HT-29 (cell line): ENCODE measurements around the gene PLEKHG5. TPM values are rescaled to one million over a fixed set of nuclear protein-coding genes. Genes with fewer than 3 reads are reported as not detected.
"Not testable (repeated sequence)": the region's sequence is repeated elsewhere in the genome, so short reads cannot be mapped to it uniquely, and the experiment has no call there.

Experiments
- DNase-seq: peaks from one replicate; pipeline ENCODE4 v3.0.0-alpha.2; 2015; ENCODE audit warnings: low spot score
- total RNA-seq: library from RNA; depleted of rRNA; stranded (reverse); fragments of >200 nt; shearing (Covaris generic); gene quantifications from 2 replicates; pipeline ENCODE4 v1.2.3, GENCODE V29; 2014

Gene PLEKHG5
- total RNA-seq, 1 experiment from 2014 or later, result 14.6 TPM

DNA sequence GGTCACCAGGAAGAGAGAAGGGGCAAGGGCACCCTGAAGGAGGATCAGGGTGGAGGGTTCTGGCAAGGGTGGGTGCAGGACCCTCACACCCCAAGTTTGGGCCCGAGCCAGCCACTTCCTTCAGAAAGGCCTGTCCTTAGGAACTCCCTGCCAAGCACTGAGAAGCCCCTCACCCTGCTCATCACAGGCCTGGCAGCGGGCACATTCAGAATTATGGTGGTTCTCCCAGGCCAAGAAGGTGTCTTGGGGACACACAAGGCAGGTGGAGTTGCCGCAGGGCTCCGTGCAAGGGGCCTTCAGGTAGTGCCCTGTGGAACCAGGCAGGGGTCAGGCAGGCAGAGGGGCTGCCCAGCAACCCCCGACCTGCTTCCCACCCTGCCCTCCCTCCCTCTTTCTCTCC, 26.6 kb downstream of the PLEKHG5 start:
- no peak for DNase-seq

DNA sequence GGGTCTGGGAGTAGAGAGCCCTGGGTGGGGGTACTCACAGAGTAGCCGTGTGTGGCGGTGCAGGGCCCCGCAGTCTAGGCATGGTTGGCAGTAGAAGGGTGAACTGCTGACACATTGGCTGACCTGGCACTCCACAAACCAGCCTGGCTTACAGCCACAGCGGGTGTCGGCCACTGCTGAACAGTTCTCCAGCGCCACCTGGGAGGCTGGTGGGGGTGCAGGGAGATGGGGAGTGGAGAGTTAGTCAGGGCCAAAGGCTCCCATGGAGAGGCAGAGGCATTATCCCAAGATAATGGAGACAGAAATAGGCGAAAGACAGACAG, 27.0 kb downstream of the PLEKHG5 start:
- DNase-seq, result peak; percentile 74

DNA sequence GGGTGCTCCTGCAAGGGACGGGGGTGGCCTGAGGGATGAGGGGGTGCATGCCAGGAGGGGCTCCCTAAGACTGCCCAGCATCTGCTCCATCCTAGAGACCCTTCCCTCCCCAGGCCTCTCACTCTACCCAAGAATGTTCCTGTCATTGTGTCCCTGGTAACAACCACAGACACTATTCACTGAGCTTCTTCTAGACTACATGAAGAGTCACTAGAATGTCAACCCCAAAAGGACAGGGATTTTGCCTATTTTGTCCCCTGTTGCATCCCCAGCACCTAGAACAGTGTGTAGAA, 28.4 kb downstream of the PLEKHG5 start:
- DNase-seq, result no peak

DNA sequence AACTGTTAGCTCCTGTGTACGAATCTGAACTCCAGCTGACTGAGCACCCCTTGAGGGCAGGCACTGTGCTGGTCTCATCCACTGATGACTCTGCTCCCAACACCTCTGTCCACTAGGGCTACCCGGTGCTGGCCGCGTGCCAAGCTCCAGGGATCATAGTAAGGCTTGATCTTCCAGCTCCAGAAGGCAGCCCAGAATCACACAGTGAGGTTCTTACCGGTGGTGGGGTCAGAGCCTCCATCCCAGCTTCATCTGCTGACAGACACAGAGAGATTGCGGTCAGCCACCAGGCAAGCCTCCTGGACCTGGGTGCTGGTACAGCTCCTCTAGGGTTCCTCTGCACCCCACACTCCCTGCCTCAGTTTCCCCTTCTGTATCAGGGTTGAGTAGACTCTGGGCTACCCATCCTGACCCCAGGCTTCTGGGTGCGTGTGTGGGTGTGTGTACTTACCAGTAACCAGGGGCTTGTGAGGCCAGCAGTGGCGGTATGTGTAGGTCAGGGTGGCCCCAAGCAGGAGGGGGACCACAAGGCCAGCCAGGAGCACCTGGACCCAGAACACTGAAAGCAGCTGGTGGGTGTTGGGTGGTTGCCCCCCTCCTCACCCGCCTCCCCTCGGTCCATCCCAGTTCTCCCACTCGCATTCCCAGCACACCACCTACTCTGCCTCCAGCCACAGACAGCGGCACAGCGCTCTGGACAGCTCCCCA, 28.9 kb downstream of the PLEKHG5 start:
- no peak for DNase-seq

DNA sequence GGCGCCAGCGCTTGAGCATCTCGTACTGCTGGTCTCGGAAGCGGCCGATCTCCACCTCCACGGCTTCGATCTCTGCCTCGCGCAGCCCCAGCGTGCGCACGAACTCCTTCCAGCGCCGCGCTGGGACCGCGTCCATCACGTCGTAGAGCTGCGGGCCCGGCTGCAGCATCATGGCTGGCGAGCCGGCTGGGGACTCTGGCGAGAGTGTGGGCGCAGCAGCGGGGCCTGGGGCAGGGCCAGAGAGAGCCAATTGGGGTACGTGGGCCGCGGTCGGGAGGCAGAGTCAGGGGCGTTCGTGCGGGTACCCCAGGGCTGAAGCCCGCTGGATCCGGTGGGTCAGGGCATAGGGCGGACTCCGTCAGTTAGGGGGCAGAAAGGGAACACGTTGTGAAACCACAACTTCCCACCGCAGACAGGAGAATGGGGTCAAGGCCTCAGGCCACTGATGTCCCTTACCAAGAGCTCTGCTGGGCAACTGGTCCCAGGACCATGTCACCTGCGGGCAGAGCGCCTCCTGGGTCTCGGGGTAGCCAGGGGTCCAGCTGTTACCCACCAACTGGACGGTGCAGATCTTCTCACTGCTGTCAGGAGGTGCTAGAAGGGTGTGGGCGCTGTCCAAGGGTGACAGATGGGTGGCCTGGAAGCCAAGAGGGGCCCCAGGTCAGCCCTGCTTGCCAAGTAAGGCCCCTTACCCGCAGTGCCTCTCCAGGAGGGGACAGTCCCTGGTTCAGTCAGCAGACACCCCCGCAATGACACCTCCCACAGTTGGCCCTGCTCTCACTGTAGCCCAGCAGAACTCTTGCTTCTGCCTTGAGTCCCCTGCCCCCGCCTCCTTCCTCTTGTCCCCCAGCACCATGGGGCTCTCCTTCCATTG, 29.7 kb downstream of the PLEKHG5 start:
- DNase-seq, result no peak

DNA sequence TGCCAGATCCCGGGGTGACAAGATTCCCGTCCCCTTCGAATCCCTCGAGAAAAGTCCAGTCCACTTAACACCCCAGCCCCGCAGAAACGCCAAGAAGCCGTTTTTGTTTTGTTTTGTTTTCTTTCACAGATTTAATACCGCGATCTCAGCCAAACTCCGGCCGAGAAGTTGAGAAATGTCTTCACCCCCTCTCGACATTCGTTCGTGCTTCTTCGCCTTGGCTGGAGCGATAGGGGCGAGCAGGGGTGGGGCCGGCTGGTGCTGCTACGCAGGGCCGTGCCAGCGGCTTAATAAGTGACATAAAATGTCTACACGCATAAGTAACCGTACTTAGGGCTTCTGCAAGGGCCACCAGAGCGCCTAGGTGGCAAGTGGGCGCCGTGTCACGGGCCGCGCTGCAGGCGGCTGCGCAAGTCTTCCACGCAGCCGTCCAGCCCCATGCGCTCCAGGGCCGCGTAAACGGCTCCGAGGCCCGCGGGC, 30.4 kb downstream of the PLEKHG5 start:
- DNase-seq, result no peak

DNA sequence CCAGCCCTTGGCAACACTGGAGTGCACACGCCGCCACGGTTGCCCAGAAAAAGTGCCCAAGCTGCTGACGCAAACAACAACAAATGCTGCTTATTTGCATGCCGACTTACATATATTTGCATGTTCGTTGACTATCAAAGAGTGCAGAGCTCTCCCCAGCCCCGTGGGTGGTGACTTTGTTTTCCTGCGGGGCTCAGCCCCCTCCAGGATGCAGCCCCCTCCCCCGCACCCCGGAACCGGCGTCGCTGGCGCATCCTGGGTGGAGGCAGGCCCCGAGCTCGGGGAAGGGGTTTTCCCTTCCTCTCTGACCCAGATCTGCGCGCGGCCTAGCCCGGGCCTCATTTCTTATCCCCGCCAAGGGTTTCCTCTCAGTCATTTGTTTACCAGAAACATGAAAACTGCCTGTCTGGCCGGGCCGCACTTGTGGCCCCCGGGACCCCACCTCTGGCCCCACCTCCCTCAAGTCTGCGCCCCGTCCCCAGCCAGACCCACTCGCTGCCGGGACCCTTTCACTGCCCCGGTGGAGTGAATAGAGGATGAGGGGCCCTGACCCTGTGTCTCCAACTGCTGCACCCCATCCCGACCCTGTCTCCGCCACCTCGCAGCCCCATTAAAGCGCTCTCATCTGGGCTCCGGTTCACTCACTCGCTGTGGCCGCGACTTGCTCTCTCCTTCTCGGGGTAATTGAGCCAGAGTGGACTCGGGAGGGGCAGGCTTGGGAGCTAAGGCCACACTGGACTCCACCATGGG, 31.0 kb downstream of the PLEKHG5 start:
- no peak for DNase-seq

DNA sequence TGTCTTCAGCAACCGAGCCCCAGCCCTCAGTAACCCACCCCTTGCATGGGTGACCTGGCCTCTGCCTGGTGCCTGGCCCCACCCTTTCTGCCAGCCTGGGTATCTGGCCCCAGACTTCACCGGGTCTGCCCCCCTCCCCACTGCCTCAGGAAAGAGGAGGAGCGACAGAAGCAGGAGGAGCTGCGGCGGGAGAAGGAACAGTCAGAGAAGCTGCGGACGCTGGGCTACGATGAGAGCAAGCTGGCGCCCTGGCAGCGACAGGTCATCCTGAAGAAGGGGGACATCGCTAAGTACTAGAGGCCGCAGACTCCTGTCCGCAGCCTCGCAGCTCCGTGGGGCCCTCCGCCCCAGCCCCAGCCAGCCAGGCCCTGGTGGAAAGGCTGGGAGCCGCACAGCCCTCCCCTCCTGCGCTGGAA, 31.6 kb downstream of the PLEKHG5 start:
- DNase-seq, result no peak

DNA sequence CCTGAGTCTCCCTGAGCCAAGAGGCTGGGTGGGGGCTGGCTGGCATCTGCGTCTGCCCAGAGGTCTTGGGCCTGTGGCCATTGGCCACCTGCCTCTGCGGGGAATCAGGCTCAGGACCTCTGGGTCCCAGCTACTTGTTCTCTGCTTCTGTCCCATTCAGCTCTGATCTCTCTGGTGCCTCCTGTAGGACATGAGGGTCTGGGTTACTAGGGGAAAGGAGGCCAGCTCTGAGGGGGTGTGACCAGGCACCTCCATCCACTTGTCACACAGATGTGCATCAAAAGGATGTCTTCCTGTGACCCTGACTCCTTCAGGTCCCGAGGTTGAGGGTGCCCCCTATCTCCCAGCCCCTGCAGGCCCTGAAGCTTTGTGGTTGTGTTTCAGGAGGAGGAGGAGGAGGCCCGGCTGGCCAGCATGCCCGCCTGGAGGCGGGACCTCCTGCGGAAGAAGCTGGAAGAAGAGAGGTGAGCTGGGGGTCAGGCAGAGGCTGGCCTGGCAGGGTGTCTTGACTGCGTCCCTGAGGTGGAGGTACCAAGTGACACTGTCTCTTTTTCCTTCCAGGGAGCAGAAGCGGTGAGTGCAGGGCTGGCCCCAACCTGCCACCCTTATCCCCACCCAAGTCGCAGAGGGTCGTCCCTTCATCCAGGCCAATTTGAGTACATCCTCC, 34.5 kb downstream of the PLEKHG5 start:
- no peak for DNase-seq

DNA sequence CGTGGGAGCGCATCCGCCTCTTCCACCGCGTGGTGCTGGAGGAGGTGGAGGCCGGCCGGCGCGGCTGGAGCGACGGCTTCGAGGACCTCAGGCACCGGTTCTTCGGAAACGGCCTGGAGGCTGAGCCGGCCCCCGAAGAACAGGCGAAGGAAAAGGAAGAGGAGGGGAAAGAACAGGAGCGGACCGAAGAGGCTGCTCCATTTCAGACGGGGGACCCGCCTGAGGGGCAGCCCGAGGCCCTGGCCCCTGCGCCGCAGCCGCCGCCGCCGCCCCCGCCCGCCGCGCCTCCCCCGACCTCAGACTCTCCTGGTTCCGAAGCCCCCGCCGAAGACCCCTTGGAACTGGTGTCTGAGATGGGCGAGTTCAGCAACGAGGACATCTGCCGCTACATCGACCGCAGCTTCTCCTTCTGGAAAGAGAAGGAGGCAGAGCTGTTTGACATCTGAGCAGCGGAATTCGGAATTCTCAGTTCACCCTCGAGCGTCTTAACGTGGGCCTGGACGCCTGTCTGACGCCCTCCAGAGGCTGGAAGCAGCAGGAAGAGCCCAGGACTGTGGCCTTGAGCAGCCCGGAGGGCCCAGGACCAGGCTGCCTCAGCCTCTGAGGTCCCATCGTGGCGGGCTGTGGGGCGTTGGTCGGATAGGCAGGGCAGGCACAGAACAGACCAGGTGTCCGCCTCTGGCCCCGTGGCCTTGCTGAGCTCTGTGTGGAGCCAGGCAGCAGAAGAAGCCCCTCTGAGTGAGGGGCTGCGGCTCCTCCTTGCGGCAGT, 35.5 kb downstream of the PLEKHG5 start:
- not testable (repeated sequence) for DNase-seq

DNA sequence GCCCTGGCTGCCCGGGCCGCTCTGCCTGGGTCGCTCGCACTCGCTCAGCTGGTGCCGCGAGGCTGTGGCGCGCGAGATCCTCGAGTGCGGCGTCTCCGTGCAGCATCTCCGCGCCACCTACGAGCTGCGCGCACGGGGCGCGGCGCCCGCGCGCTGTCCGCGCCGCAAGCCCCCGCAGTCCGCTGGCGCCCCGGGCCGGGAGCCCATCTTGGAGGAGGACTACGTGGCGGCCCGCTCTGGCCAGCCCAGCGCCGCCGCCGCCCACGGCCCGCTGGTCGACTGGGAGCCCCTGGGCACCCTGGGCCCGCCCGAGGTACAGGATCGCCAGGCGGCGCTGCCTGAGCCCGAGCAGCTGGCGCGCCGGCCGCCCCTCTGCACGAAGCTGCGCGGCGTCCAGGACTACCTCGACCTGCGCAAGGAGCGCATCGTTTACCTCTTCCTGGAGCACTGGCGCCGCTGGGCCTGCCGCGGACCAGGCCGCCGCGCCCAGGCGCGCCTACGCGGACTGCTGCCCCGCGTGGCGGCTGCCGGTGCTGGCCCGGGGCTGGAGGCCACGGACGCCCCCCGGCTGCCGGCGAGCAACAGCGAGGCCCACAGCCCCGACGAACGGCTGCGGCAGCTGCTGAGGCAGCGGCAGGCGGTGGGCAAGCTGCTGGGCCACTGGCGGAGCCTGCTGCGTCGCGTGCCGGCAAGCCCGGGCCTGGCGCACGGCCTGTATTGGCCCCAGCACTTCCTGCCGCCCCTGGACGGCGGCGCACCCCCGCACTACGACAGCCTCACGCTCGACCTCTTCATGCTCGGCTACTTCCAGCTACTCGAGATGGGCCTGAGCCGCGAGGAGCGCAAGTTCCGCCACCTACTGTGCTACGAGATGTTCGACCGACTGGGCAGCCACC, 36.4 kb downstream of the PLEKHG5 start:
- DNase-seq, result no peak

DNA sequence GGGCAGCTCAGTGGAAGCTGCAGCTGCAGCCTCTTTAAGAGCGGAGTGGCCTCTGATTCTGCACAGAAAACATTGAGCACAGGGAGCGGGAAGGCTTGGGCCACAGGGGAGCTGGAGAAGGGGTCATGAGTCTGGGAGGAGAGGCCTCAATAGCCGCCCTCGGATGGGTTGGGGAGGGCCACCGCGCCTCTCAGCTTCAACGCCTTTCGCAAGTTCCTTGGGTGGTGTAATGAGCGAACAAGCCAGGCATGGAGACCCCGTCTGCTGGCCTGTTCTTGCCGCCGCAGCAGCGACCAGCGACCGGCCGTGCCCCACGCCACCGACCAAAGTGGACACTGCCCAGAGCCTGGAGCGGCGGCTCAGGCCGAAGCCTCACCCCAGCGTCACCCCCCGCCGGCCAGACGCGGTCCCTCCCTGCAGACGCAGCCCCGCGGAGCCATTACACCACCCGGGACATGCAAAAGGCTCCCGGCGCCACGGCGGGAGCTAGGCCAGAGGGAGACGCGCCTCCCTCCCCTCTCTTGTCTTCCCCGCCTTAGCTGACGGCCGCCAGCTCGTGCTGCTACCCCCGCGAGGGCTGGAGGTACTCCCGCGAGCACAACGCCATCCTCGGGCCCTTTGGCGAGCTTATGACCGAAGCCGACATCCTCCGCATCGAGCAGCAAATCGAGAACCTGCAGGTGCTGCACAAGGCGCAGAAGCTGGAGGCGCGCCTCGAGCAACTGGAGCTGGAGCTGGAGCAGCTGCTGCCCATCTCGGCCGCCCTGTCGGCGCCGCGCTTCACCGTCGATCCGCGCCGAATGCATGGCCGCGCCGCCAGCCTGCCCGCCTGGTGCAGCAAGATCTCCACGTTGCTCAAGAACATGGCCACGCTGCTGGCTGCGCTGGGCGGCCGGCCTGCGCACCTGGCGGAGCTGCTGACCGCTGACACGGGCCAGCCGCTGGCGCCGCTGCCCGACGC, 37.3 kb downstream of the PLEKHG5 start:
- not testable (repeated sequence) for DNase-seq

DNA sequence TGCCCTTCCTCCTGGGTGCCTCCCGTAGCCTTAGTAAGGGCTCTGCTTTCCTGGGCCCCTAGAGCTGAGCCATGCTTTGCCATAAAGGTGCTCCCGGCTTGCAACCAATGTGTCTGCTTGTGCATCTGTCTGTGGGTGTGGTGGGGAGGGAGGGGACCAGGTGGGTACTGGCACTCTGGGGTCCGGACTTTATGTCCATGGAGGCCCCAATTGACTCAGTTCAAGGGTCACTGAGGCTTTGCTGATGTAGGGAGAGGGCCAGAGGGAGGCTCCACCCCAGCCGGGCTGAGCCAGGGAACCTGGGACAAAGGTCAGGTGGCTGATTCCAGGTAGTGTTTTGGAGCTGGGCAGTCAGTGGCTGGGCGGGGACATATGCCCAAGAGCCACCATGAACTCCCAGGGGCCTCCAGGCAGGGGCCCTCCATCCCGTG, 40.5 kb downstream of the PLEKHG5 start:
- DNase-seq, result peak; percentile 57

DNA sequence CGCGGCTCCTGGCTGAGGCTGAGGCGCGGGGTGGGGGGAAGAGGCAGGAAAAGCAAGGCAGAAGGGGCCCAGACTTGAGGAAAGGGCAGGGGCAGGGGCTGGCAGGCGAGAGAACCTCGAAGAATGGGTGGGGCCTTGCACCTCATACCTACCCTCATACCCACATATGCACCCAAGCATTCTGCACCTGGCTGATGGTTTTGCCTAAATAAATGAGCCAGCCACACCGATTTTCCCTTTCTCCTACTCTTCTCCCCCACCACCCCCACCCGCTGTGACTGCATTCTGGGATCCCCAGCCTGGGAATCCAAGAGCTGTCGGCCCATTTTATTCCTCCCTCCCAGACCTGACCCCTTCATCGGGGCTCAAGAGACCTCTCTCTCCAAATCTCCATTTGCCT, 41.0 kb downstream of the PLEKHG5 start:
- not testable (repeated sequence) for DNase-seq

DNA sequence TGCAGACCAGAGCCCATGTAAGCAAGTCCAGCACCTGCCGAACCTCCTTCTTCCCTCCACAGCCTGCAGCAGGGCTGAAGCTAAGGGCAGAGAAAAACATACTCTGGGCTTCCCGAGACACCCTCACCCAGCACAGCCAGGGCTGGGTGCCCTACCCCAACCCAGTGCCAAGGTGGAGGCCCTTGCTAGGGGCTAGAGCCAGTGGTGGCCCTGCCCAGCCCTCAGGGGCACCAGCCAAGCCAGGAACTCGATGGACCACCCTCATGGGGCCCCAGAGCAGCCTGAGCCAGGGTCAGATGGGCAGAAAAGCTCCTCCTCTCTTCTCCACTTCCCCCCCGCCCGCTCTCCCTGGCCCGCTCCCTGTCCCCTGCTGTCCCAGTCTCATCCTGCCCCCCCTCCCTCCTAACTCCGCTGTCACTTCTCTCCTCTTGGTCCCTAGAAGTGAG, 41.4 kb downstream of the PLEKHG5 start:
- DNase-seq, result no peak

DNA sequence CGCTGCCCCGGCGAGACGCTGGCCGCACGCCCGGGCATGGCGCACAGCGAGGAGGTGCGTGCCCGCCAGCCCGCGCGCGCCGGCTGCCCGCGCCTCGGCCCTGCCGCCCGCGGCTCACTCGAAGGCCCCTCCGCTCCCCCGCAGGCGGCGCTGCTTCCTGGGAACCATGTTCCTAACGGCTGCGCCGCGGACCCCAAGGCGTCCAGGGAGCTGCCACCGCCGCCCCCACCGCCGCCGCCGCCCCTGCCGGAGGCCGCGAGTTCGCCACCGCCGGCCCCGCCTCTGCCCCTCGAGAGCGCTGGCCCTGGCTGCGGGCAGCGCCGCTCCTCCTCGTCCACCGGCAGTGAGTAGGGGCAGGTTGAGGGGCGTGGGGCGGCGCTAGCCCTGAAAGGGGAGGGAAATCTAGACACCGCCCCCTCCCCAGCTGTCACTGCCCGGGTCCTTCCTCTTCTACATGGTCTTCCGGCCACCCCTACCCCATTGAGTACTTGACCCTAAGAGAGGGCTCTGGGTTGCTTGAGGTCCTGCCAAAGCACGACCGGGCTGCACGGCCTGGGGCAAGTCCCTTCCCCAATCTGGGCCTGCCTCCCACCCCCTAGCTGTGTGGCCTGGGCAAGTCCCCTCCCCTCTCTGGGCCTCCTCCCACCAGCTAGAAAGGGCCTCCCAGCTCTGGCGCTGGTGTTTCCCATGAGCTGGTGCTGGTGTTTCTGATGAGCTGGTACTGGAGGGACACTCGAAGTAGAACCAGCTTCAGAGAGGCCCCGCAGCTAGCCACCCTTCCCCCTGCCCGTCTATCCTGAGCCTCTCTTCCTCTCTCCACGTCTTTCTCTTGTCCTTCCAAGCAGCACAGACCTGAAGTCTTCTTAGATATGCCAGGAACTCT, 42.5 kb downstream of the PLEKHG5 start:
- no peak for DNase-seq
